ENCODE data around the gene MCTP1.

The MCTP1 gene

DNA sequence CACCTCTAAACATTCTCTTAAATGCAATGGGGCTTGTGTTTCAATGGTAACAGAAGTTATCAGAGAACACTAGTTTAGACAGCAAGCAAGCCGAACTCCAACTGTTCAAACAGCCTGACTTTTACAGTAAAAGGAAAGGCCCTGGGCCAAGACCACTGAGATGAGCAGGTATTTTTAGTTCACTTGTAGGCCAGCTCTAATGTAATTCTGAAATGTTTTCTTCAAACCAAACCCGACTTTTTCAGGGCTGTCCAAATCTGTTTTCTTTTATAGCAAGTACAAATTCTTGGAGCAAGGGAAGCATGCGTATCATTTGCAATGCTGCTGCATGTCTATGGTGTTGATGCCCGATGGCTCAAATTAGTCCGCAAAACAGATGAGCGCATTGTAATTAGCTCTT, 473.6 kb downstream of the MCTP1 start:
- no peaks in the 10 kb centered on the region for H3K9me3 ChIP-seq (ENCODE audit: insufficient read depth, low read length)
- no peaks in the 10 kb centered on the region for H3K36me3 ChIP-seq (replicated peaks; ENCODE audit: low read depth, low read length)
- H3K4me3 ChIP-seq (ENCODE audit: low read length), result no peak overlapping the region

DNA sequence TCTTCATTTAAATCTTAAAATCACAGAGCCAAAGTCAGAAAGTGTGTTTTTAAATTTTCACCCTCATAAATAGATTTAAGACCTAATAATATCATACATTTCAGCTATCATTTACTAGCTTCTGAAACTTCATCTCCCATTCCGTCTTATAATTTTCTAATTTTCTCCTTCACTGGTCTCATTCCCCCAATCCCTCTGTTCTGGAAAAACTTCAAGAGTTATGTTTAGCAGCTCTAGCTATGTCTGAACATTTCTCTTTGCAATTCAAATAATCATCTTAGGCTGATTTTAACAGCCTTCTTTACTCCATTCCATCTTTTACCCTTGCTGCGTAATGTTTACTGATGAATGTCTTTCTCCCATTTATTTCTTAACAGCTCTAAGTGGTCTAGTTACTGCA, 474.0 kb downstream of the MCTP1 start:
- Histone ChIP-seq H3K27ac (ENCODE audit: low read length) (no peak overlapping the region), H3K4me2 (ENCODE audit: low read length) (no peak overlapping the region), H4K20me1 (ENCODE audit: insufficient read depth, low read length) (no peaks in the 10 kb centered on the region), H3K9me3 (ENCODE audit: insufficient read depth, low read length) (no peaks in the 10 kb centered on the region), H3K36me3 (replicated peaks; ENCODE audit: low read depth, low read length) (no peaks in the 10 kb centered on the region), H3K79me2 (ENCODE audit: low read length) (no peaks in the 10 kb centered on the region), H3K4me3 (ENCODE audit: low read length) (no peak overlapping the region), H3K27me3 (ENCODE audit: low read depth, low read length) (peaks cover 4% of the 10 kb centered on the region; the same call in 1 of the 2 replicates), H3K9ac (ENCODE audit: low read length) (no peak overlapping the region), H3K4me1 (ENCODE audit: low read length) (no peaks in the 10 kb centered on the region), H2AFZ (ENCODE audit: low read depth, low read length) (no peak overlapping the region)
- TF ChIP-seq, protein P1, sequence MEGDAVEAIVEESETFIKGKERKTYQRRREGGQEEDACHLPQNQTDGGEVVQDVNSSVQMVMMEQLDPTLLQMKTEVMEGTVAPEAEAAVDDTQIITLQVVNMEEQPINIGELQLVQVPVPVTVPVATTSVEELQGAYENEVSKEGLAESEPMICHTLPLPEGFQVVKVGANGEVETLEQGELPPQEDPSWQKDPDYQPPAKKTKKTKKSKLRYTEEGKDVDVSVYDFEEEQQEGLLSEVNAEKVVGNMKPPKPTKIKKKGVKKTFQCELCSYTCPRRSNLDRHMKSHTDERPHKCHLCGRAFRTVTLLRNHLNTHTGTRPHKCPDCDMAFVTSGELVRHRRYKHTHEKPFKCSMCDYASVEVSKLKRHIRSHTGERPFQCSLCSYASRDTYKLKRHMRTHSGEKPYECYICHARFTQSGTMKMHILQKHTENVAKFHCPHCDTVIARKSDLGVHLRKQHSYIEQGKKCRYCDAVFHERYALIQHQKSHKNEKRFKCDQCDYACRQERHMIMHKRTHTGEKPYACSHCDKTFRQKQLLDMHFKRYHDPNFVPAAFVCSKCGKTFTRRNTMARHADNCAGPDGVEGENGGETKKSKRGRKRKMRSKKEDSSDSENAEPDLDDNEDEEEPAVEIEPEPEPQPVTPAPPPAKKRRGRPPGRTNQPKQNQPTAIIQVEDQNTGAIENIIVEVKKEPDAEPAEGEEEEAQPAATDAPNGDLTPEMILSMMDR (IDR thresholded peaks at IDR 0.05; ENCODE audit: low read depth, low read length), result no peak
- TF ChIP-seq EZH2phosphoT487 (IDR thresholded peaks at IDR 0.05; ENCODE audit: low read depth), result no peak

More for the DNA sequence above, 473.6 kb downstream of the MCTP1 start:
- peaks cover 4% of the 10 kb centered on the region; the same call in 1 of the 2 replicates for H3K27me3 ChIP-seq (ENCODE audit: low read depth, low read length)
- H3K27ac ChIP-seq (ENCODE audit: low read length), result no peak overlapping the region
- no peaks in the 10 kb centered on the region for H3K4me1 ChIP-seq (ENCODE audit: low read length)
- no peaks in the 10 kb centered on the region for H3K79me2 ChIP-seq (ENCODE audit: low read length)
- no peak overlapping the region for H3K9ac ChIP-seq (ENCODE audit: low read length)
- no peak overlapping the region for H2AFZ ChIP-seq (ENCODE audit: low read depth, low read length)
- TF ChIP-seq EZH2phosphoT487 (IDR thresholded peaks at IDR 0.05; ENCODE audit: low read depth), result no peak
- TF ChIP-seq, protein P1 (IDR thresholded peaks at IDR 0.05; ENCODE audit: low read depth, low read length), result no peak
- no peak overlapping the region for H3K4me2 ChIP-seq (ENCODE audit: low read length)
- H4K20me1 ChIP-seq (ENCODE audit: insufficient read depth, low read length), result no peaks in the 10 kb centered on the region

DNA sequence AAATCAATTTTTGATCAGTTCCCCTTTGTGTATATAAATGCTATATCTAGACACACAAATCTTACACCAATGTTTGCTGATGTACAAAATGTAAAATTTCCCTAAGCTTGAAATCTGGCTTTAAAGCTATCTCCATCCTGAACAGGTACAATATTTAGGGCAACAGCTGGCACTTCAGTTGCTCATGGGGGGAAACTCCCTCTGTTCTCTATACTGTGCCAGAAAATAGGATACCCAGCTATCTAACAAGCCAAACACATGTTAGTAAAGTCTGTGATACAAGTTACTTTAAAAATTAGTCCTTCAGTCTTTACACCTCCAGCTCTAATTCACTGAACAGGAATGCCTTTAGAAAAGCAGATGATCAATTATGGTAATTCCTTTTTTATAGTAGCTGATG, 474.6 kb downstream of the MCTP1 start:
- Histone ChIP-seq H3K79me2 (ENCODE audit: low read length) (no peaks in the 10 kb centered on the region), H3K9ac (ENCODE audit: low read length) (no peak overlapping the region), H3K27me3 (ENCODE audit: low read depth, low read length) (peaks cover 4% of the 10 kb centered on the region; the same call in 1 of the 2 replicates), H3K27ac (ENCODE audit: low read length) (no peak overlapping the region), H4K20me1 (ENCODE audit: insufficient read depth, low read length) (no peaks in the 10 kb centered on the region), H3K36me3 (replicated peaks; ENCODE audit: low read depth, low read length) (no peaks in the 10 kb centered on the region), H3K4me3 (ENCODE audit: low read length) (no peak overlapping the region), H2AFZ (ENCODE audit: low read depth, low read length) (no peak overlapping the region), H3K9me3 (ENCODE audit: insufficient read depth, low read length) (no peaks in the 10 kb centered on the region), H3K4me2 (ENCODE audit: low read length) (no peak overlapping the region), H3K4me1 (ENCODE audit: low read length) (no peaks in the 10 kb centered on the region)
- TF ChIP-seq, protein P1 (IDR thresholded peaks at IDR 0.05; ENCODE audit: low read depth, low read length), result no peak
- TF ChIP-seq EZH2phosphoT487 (IDR thresholded peaks at IDR 0.05; ENCODE audit: low read depth), result no peak

DNA sequence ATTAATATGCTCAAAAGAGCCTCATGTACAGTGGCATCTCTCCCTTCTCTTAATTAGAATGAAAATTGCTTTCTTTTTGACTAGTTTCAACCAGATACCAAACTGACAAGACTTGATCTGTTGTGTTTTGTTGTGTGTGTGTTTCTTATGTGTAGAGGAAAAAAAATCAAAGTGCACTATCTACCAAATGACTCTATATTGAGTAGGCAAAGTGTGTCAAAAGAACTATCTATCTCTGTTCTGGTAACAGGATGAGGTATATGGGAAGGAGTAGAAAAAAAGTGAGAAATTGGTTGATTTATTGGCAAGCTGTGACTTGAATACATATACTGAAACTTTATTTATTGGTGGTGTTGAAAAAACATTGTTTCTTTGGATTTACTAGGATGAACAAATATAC, 476.4 kb downstream of the MCTP1 start:
- TF ChIP-seq, protein P1 (IDR thresholded peaks at IDR 0.05; ENCODE audit: low read depth, low read length), result no peak
- TF ChIP-seq EZH2phosphoT487 (IDR thresholded peaks at IDR 0.05; ENCODE audit: low read depth), result no peak
- peaks cover 4% of the 10 kb centered on the region; the same call in 1 of the 2 replicates for H3K27me3 ChIP-seq (ENCODE audit: low read depth, low read length)
- H3K4me3 ChIP-seq (ENCODE audit: low read length), result no peak overlapping the region
- no peaks in the 10 kb centered on the region for H3K4me1 ChIP-seq (ENCODE audit: low read length)
- H4K20me1 ChIP-seq (ENCODE audit: insufficient read depth, low read length), result no peaks in the 10 kb centered on the region
- H3K4me2 ChIP-seq (ENCODE audit: low read length), result no peak overlapping the region
- no peaks in the 10 kb centered on the region for H3K9me3 ChIP-seq (ENCODE audit: insufficient read depth, low read length)
- no peaks in the 10 kb centered on the region for H3K36me3 ChIP-seq (replicated peaks; ENCODE audit: low read depth, low read length)
- H2AFZ ChIP-seq (ENCODE audit: low read depth, low read length), result no peak overlapping the region
- no peak overlapping the region for H3K9ac ChIP-seq (ENCODE audit: low read length)
- no peaks in the 10 kb centered on the region for H3K79me2 ChIP-seq (ENCODE audit: low read length)
- no peak overlapping the region for H3K27ac ChIP-seq (ENCODE audit: low read length)

Measured in OCI-LY3 (cell line).